Immature natural killer cell (primary cell): ENCODE measurements around the gene CEP76. TPM values are rescaled to one million over a fixed set of nuclear protein-coding genes. Genes with fewer than 3 reads are reported as not detected.

Experiments used
- DNase-seq, 3 donors: peaks; one replicate each; pipeline ENCODE4 v3.0.0; 2022; ENCODE audit warnings: mixed read lengths in 1 of 3
- H3K27ac Mint-ChIP-seq, 6 donors: one replicate each; pipeline ENCODE4 v1.8.0; 2020; ENCODE audit warnings: mixed read lengths in 6 of 6, mild to moderate bottlenecking in 5 of 6, inconsistent platforms in 4 of 6, moderate library complexity in 3 of 6
- H3K27me3 Mint-ChIP-seq, 3 donors: one replicate each; pipeline ENCODE4 v1.8.0; 2020 to 2021; ENCODE audit warnings: low read depth in 3 of 3, mild to moderate bottlenecking in 3 of 3, mixed read lengths in 3 of 3, moderate library complexity in 3 of 3, inconsistent platforms in 1 of 3
- H3K36me3 Mint-ChIP-seq, 3 donors: one replicate each; pipeline ENCODE4 v1.8.0; 2020; ENCODE audit warnings: mixed read lengths in 3 of 3, inconsistent platforms in 2 of 3, mild to moderate bottlenecking in 2 of 3
- H3K4me1 Mint-ChIP-seq, 2 donors: one replicate each; pipeline ENCODE4 v1.8.0; 2020; ENCODE audit warnings: inconsistent platforms in 2 of 2, mild to moderate bottlenecking in 2 of 2, mixed read lengths in 2 of 2, moderate library complexity in 1 of 2
- H3K4me3 Mint-ChIP-seq, 5 donors: one replicate each; pipeline ENCODE4 v1.8.0; 2020; ENCODE audit warnings: mild to moderate bottlenecking in 5 of 5, mixed read lengths in 5 of 5, inconsistent platforms in 3 of 5, moderate library complexity in 3 of 5
- H3K9me3 Mint-ChIP-seq, 6 donors: one replicate each; pipeline ENCODE4 v1.8.0; 2020; ENCODE audit warnings: mild to moderate bottlenecking in 6 of 6, mixed read lengths in 6 of 6, inconsistent platforms in 4 of 6, moderate library complexity in 3 of 6
- polyA plus RNA-seq, 3 donors: library from polyadenylated mRNA; unstranded; fragments of 300-500 nt; fragmentation: Illumina TruSeq; gene quantifications; one replicate each; pipeline ENCODE4 v1.2.3, GENCODE V29; 2021

Gene CEP76
- polyA plus RNA-seq, 3 donors from 2014 or later: 2.4 to 6.9 (median 2.7) TPM

GRCh38 chr18:12686100-12686499 lies 16.4 kb downstream of the CEP76 start:
- Mint-ChIP-seq H3K27me3 (no peaks in the 10 kb centered on the region), H3K4me1 (no peaks in the 10 kb centered on the region), H3K27ac (no peak overlapping the region)

GRCh38 chr18:12679183-12679786 lies 23.2 kb downstream of the CEP76 start:
- no peak overlapping the region for H3K4me3 Mint-ChIP-seq

More at GRCh38 chr18:12686100-12686499, 16.4 kb downstream of the CEP76 start:
- Mint-ChIP-seq H3K9me3 (no peaks in the 10 kb centered on the region), H3K4me3 (no peak overlapping the region), H3K36me3 (peaks cover 0 to 6% (median 0%) of the 10 kb centered on the region in 3 donors)
- DNase-seq: no peak

DNA sequence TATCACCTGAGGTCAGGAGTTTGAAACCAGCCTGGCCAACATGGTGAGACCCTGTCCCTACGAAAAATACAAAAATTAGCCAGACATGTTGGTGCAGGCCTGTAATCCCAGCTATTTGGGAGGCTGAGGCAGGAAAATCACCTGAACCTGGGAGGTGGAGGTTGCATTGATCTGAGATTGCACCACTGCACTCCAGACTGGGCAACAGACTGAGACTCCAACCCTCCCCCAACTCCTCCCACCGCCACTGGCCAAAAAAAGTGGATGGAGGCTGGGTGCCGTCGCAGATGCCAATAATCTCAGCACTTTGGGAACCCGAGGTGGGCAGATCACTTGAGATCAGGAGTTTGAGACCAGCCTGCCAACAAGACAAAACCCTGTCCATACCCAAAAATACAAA lies 34.5 kb downstream of the CEP76 start:
- no peak overlapping the region for H3K4me3 Mint-ChIP-seq
- no peak overlapping the region for H3K27ac Mint-ChIP-seq
- no peak for DNase-seq
- peaks cover 0 to 3% (median 0%) of the 10 kb centered on the region in 3 donors for H3K27me3 Mint-ChIP-seq
- no peaks in the 10 kb centered on the region for H3K4me1 Mint-ChIP-seq
- H3K9me3 Mint-ChIP-seq: no peaks in the 10 kb centered on the region
- H3K36me3 Mint-ChIP-seq: peaks cover 0 to 4% (median under 1%) of the 10 kb centered on the region in 3 donors

More at GRCh38 chr18:12679183-12679786, 23.2 kb downstream of the CEP76 start:
- Mint-ChIP-seq H3K4me1 (peaks cover 0 to 8% of the 10 kb centered on the region in 2 donors), H3K36me3 (peaks cover 7 to 21% (median 14%) of the 10 kb centered on the region in 3 donors), H3K27ac (peak overlapping the region in 2 of 6 donors; percentile 14 to 51), H3K9me3 (no peaks in the 10 kb centered on the region), H3K27me3 (no peaks in the 10 kb centered on the region)
- DNase-seq: no peak

- H3K27ac Mint-ChIP-seq: no peak overlapping the region
- peak overlapping the region in 3 of 5 donors; percentile 35 to 55 (median 47) for H3K4me3 Mint-ChIP-seq
- no peaks in the 10 kb centered on the region for H3K9me3 Mint-ChIP-seq
- peaks cover 13 to 25% of the 10 kb centered on the region in 2 donors for H3K4me1 Mint-ChIP-seq
- DNase-seq: peak; percentile 31 to 48 (median 46)
- H3K27me3 Mint-ChIP-seq: peaks cover 3 to 8% (median 5%) of the 10 kb centered on the region in 3 donors
- H3K36me3 Mint-ChIP-seq: no peaks in the 10 kb centered on the region
These were observed 42.5 kb downstream of the CEP76 start for GRCh38 chr18:12659904-12660605.

- Mint-ChIP-seq H3K9me3 (no peaks in the 10 kb centered on the region), H3K27me3 (peaks cover 3 to 8% (median 5%) of the 10 kb centered on the region in 3 donors), H3K4me1 (peaks cover 14 to 29% of the 10 kb centered on the region in 2 donors), H3K27ac (peak overlapping the region; percentile 46 to 88 (median 80)), H3K36me3 (no peaks in the 10 kb centered on the region), H3K4me3 (peak overlapping the region; percentile 91 to 96 (median 93))
- peak in 1 of 3 donors; percentile 35 for DNase-seq
These were observed 43.9 kb downstream of the CEP76 start for GRCh38 chr18:12658426-12659138.

GRCh38 chr18:12657684-12658425 lies 44.7 kb downstream of the CEP76 start, which contains the start of gene SPIRE1:
SPIRE1 (minus strand) TSS chr18:12658107; CDS start chr18:12657866, 241 bp downstream.
- peak; percentile 46 to 56 (median 48) for DNase-seq
- H3K27me3 Mint-ChIP-seq: peaks cover 3 to 7% (median 3%) of the 10 kb centered on the region in 3 donors
- H3K36me3 Mint-ChIP-seq: no peaks in the 10 kb centered on the region
- H3K4me1 Mint-ChIP-seq: peaks cover 14 to 29% of the 10 kb centered on the region in 2 donors
- peak within 1 kb of the TSS; percentile 91 to 96 (median 93) for H3K4me3 Mint-ChIP-seq
- no peaks in the 10 kb centered on the region for H3K9me3 Mint-ChIP-seq
- peak within 1 kb of the TSS; percentile 64 to 89 (median 84) for H3K27ac Mint-ChIP-seq

GRCh38 chr18:12656938-12657683 lies 45.4 kb downstream of the CEP76 start:
- Mint-ChIP-seq H3K4me1 (peaks cover 14 to 29% of the 10 kb centered on the region in 2 donors), H3K27ac (peak overlapping the region in 4 of 6 donors; percentile 40 to 89 (median 68)), H3K4me3 (peak overlapping the region; percentile 77 to 89 (median 84)), H3K36me3 (no peaks in the 10 kb centered on the region), H3K9me3 (no peaks in the 10 kb centered on the region), H3K27me3 (peaks cover 3 to 7% (median 3%) of the 10 kb centered on the region in 3 donors)
- peak; percentile 20 to 45 (median 35) for DNase-seq

- Mint-ChIP-seq H3K4me1 (peaks cover 14 to 29% of the 10 kb centered on the region in 2 donors), H3K4me3 (peak overlapping the region; percentile 77 to 89 (median 84)), H3K27ac (peak overlapping the region in 4 of 6 donors; percentile 40 to 89 (median 68)), H3K36me3 (no peaks in the 10 kb centered on the region), H3K27me3 (peaks cover 3 to 7% (median 3%) of the 10 kb centered on the region in 3 donors), H3K9me3 (no peaks in the 10 kb centered on the region)
- DNase-seq: no peak
These were observed 46.0 kb downstream of the CEP76 start for GRCh38 chr18:12656605-12656937.

GRCh38 chr18:12654971-12655370 lies 47.6 kb downstream of the CEP76 start:
- Mint-ChIP-seq H3K4me1 (peaks cover 14 to 29% of the 10 kb centered on the region in 2 donors), H3K36me3 (no peaks in the 10 kb centered on the region), H3K9me3 (no peaks in the 10 kb centered on the region), H3K27ac (peak overlapping the region in 1 of 6 donors; percentile 49), H3K4me3 (peak overlapping the region; percentile 35 to 61 (median 45)), H3K27me3 (peaks cover 3 to 7% (median 3%) of the 10 kb centered on the region in 3 donors)
- DNase-seq: no peak

DNA sequence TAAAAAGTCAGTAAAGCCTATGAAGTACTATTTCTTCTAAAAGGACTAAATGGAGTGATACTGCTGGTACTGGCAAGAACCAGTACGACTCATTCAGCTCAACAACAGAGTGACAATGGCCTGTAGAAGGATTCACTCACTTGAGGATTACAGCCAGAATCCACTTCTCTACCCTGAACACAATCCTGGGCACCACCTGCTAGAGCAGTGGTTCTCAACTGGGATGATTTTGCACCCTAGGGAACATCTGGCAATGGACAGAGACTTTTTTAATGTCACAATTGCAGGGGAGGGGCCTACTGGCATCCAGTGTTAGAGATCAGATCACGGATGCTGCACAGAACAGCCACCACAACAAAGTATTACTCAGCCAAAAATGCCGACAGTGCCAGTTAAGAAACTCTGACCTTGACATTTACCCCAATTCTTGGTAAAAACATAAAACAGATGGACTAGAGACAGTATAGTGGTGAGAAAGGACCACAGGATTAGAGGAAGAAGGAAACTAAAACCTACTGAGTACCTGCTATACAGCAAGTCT lies 49.6 kb downstream of the CEP76 start:
- H3K27me3 Mint-ChIP-seq: peaks cover 0 to 3% (median 3%) of the 10 kb centered on the region in 3 donors
- DNase-seq: no peak
- H3K9me3 Mint-ChIP-seq: no peaks in the 10 kb centered on the region
- no peaks in the 10 kb centered on the region for H3K36me3 Mint-ChIP-seq
- H3K4me1 Mint-ChIP-seq: peaks cover 8 to 18% of the 10 kb centered on the region in 2 donors
- H3K4me3 Mint-ChIP-seq: no peak overlapping the region
- H3K27ac Mint-ChIP-seq: no peak overlapping the region

DNA sequence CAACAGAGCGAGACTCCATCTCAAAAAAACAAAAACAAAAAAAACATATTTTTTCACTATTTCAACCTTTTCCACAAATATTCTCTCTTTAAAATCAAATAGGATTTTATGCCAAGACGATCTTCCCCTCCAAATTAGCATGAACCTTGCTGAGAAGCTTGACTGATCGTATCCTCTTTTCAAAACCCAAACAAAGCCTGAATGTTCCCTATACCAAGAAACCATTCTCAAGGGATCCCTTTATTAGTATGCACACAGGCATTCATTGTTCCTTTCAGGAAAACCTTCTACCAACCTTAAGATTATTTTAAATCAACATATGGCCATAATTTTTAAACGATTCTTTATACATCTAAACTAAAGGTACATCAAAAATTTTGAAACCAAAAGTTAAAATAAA lies 50.9 kb downstream of the CEP76 start:
- H3K27me3 Mint-ChIP-seq: peaks cover 0 to 3% (median 1%) of the 10 kb centered on the region in 3 donors
- H3K4me3 Mint-ChIP-seq: no peak overlapping the region
- no peaks in the 10 kb centered on the region for H3K9me3 Mint-ChIP-seq
- H3K36me3 Mint-ChIP-seq: no peaks in the 10 kb centered on the region
- DNase-seq: no peak
- peaks cover 5 to 15% of the 10 kb centered on the region in 2 donors for H3K4me1 Mint-ChIP-seq
- no peak overlapping the region for H3K27ac Mint-ChIP-seq

DNA sequence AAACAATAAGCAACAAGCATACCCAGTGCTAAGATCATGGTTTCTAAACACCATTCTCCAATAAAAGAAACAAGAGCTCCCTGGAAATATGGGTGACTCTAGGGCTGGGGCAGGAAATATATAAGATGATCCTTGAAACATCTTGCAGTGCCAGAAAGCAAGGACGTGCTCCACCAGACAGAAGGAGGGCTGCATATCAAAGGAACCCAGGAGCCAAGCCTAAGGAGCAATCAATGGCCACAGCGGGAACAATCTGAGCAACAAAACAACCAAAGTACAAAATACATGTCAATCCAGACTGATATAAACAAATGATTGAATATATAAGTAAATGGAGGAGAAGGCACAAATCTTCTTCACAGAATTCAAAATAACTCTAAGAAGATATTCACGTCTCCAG lies 54.8 kb downstream of the CEP76 start:
- H3K36me3 Mint-ChIP-seq: no peaks in the 10 kb centered on the region
- H3K27me3 Mint-ChIP-seq: no peaks in the 10 kb centered on the region
- no peaks in the 10 kb centered on the region for H3K9me3 Mint-ChIP-seq

More for the DNA sequence above, 54.8 kb downstream of the CEP76 start:
- DNase-seq: no peak
- Mint-ChIP-seq H3K27ac (no peak overlapping the region), H3K4me3 (no peak overlapping the region), H3K4me1 (no peaks in the 10 kb centered on the region)
